HFFc6 (cell line): ENCODE measurements around the gene SRGAP3. TPM values are rescaled to one million over a fixed set of nuclear protein-coding genes. Genes with fewer than 3 reads are reported as not detected.

ENCODE experiments used
- DNase-seq: peaks from one replicate; pipeline ENCODE4 v3.0.0-alpha.2; 2018
- H3K27ac Mint-ChIP-seq: 2 replicates; pipeline ENCODE4 v1.8.0; 2020; ENCODE audit warnings: mild to moderate bottlenecking, mixed read lengths
- H3K27me3 Mint-ChIP-seq: 2 replicates; pipeline ENCODE4 v1.8.0; 2021; ENCODE audit warnings: mild to moderate bottlenecking, moderate library complexity, mixed read lengths; ENCODE audit not compliant: insufficient read depth
- H3K36me3 Mint-ChIP-seq: 2 replicates; pipeline ENCODE4 v1.8.0; 2021; ENCODE audit warnings: low read depth, mixed read lengths
- H3K4me1 Mint-ChIP-seq: 2 replicates; pipeline ENCODE4 v1.8.0; 2020; ENCODE audit warnings: low read depth, mixed read lengths
- H3K4me3 Mint-ChIP-seq: 2 replicates; pipeline ENCODE4 v1.8.0; 2020; ENCODE audit warnings: mild to moderate bottlenecking, moderate library complexity, mixed read lengths
- H3K9me3 Mint-ChIP-seq: 2 replicates; pipeline ENCODE4 v1.8.0; 2020; ENCODE audit warnings: mild to moderate bottlenecking, mixed read lengths
- total RNA-seq, 6 experiments: library from RNA; stranded (reverse); fragmentation: NEBNext Ultra II Directional; extraction: Animal tissue kit (Norgen Biotek cat#: 25700); gene quantifications; 2 replicates in 1 of 6; 3 replicates in 5 of 6; pipeline ENCODE4 v1.2.3, GENCODE V29; 2021
- TF ChIP-seq, protein P1 (sequence below): fragments of 200-600 bp; sonication (generic); IDR thresholded peaks from 2 replicates; pipeline ENCODE4 v1.5.0; 2021; ENCODE audit warnings: antibody characterized with exemption, mild to moderate bottlenecking

SRGAP3 gene
- total RNA-seq, 6 experiments from 2014 or later, result 0.23 to 0.92 (median 0.77) TPM

DNA sequence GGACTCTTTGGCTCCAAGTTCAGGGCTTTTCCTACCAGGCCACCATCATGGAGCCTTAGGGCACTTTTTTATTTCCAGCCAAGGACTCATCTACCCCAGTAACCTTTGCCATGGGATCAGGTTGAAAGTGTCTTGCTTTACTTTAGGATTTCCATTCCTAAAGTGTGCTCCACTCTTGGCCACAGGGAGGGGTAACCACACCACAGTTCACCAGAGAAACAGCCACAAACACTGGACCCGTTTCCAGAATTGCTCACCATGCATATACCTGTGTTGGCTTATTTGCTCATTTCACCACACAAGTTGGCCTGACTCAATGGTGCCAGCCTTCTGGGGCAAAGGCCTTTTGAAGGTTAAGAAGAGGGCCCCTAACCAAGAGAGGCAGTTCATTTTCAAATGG, 215.6 kb downstream of the SRGAP3 start:
- H3K4me3 Mint-ChIP-seq, result no peak overlapping the region
- DNase-seq, result no peak
- TF ChIP-seq, protein P1, sequence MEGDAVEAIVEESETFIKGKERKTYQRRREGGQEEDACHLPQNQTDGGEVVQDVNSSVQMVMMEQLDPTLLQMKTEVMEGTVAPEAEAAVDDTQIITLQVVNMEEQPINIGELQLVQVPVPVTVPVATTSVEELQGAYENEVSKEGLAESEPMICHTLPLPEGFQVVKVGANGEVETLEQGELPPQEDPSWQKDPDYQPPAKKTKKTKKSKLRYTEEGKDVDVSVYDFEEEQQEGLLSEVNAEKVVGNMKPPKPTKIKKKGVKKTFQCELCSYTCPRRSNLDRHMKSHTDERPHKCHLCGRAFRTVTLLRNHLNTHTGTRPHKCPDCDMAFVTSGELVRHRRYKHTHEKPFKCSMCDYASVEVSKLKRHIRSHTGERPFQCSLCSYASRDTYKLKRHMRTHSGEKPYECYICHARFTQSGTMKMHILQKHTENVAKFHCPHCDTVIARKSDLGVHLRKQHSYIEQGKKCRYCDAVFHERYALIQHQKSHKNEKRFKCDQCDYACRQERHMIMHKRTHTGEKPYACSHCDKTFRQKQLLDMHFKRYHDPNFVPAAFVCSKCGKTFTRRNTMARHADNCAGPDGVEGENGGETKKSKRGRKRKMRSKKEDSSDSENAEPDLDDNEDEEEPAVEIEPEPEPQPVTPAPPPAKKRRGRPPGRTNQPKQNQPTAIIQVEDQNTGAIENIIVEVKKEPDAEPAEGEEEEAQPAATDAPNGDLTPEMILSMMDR, result no peak
- H3K27ac Mint-ChIP-seq, result no peak overlapping the region
- no peaks in the 10 kb centered on the region for H3K4me1 Mint-ChIP-seq
- H3K36me3 Mint-ChIP-seq, result no peaks in the 10 kb centered on the region
- no peaks in the 10 kb centered on the region for H3K9me3 Mint-ChIP-seq
- H3K27me3 Mint-ChIP-seq, result peaks cover 14% of the 10 kb centered on the region

DNA sequence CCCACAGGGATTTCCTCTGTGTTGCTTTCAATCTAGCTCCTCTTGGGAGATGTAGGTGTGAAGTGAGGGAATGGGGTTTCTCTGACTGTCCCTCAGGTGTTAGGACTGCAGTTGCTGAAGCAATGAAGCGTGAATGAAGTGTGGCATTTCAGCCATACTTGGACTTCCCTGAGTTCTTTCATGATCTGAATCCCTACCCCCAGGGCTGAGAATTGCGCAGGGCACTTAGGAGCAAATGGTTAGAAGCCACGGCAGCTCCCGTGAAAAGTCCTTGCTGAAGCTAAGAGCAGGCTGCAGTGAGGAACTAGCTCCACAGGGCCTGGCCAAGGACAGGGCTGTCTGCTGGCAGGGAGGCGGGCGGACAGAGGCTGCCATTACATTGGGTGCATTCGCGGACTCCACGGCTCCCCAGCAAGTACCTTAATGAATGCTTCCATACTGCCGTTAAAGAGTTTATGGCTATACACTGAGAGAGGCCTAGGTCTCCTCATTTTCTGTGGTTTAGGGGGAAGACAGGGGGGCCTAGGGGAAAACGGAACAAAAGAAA, 217.1 kb downstream of the SRGAP3 start:
- H3K27me3 Mint-ChIP-seq, result peaks cover 14% of the 10 kb centered on the region
- TF ChIP-seq, protein P1, result no peak
- H3K9me3 Mint-ChIP-seq, result no peaks in the 10 kb centered on the region
- no peaks in the 10 kb centered on the region for H3K4me1 Mint-ChIP-seq
- H3K4me3 Mint-ChIP-seq, result no peak overlapping the region
- no peak for DNase-seq
- no peaks in the 10 kb centered on the region for H3K36me3 Mint-ChIP-seq
- no peak overlapping the region for H3K27ac Mint-ChIP-seq

DNA sequence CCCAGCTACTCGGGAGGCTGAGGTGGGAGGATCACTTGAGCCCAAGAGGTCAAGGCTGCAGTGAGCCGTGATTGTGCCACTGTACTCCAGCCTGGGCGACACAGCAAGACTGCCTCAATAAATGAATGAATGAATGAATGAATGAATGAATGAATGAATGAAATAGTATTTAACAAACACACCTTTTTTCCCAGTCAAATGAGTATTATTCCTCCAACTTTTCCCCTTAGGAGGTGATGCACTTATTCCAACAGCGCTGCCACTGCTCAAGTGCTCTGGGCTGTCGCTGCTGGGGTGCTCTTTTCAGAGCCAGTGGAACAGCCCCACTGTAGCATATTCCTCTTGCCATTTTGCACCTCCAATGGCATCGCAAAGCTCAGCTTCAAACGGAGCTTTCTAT, 219.4 kb downstream of the SRGAP3 start:
- TF ChIP-seq, protein P1, result no peak
- no peaks in the 10 kb centered on the region for H3K36me3 Mint-ChIP-seq
- H3K9me3 Mint-ChIP-seq, result no peaks in the 10 kb centered on the region
- H3K4me3 Mint-ChIP-seq, result no peak overlapping the region
- no peak for DNase-seq
- H3K27me3 Mint-ChIP-seq, result peaks cover 20% of the 10 kb centered on the region
- H3K4me1 Mint-ChIP-seq, result no peaks in the 10 kb centered on the region
- no peak overlapping the region for H3K27ac Mint-ChIP-seq

DNA sequence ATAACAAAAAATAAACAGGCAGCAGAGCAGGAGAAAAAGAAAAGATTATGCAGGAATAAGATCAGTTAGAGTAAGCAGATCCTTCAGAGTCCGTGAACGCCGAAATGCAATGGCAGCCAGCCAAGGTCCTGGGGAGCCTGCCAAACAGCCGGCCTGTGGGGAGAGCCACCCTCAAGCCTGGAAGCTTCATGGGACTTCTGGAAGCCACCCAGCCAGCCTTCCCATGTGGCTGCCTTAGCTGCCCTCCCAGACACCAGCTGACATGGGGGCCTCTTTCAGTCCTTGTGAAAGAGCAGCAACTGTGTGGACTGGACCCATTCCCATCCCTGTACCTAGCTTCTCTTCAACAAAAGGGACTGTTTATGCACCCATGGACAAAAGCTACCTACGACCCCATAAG, 221.3 kb downstream of the SRGAP3 start:
- TF ChIP-seq, protein P1, result no peak
- H3K9me3 Mint-ChIP-seq, result no peaks in the 10 kb centered on the region
- H3K36me3 Mint-ChIP-seq, result no peaks in the 10 kb centered on the region
- H3K27me3 Mint-ChIP-seq, result peaks cover 27% of the 10 kb centered on the region
- no peak overlapping the region for H3K4me3 Mint-ChIP-seq
- DNase-seq, result peak; percentile 10
- no peaks in the 10 kb centered on the region for H3K4me1 Mint-ChIP-seq
- no peak overlapping the region for H3K27ac Mint-ChIP-seq

DNA sequence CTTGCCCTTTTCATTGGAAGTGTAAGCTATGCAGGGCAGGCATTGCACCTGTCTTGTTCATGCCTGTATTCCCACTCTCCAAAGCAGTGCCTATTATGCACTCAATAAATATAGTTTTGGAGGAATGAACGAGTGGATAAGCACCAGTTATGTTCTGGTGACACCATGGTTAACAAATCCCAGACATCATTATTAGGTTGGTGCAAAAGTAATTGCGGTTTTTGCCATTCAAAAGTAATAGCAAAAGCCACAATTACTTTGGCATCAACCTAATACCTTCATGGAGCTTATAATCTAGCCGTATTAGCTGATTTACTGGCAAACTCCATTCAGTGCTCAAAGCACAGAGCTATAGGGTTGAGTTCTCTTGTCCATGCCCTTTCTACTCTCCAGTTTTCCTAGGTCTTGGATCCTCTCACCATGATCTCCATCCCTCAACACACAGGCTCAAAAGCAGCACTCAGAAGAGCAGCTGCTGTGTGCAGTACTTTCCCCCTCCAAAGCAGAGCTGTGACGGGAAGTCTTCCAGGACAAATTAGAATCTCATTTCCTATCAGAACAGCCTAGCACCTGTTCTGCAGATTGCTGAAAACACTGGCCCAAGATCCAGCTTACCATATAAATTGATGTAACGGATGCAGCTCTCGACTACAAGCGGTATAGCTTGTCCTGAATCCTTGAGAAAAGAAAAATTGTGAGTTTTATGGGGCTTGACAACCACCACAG, 223.0 kb downstream of the SRGAP3 start:
- Mint-ChIP-seq H3K4me3 (no peak overlapping the region), H3K9me3 (no peaks in the 10 kb centered on the region), H3K27me3 (peaks cover 35% of the 10 kb centered on the region), H3K27ac (no peak overlapping the region), H3K4me1 (no peaks in the 10 kb centered on the region), H3K36me3 (no peaks in the 10 kb centered on the region)
- no peak for DNase-seq
- TF ChIP-seq, protein P1, result no peak
